Fibroblast of villous mesenchyme (primary cell): ENCODE data around the gene NUP62. TPM values are rescaled to one million over a fixed set of nuclear protein-coding genes. Genes with fewer than 3 reads are reported as not detected.
A peak's percentile ranks its signal among the peaks of the same experiment; 100 is the strongest.

Source experiments
- DNase-seq: peaks from one replicate; pipeline ENCODE4 v3.0.0-alpha.2; 2010; ENCODE audit warnings: low read depth
- H3K4me3 ChIP-seq: 2 replicates; pipeline ENCODE4 v1.5.1; 2011; ENCODE audit warnings: low read depth, mild to moderate bottlenecking, low read length
- total RNA-seq: library from RNA; depleted of rRNA; stranded (reverse); fragments of >200 nt; gene quantifications from 2 replicates; pipeline ENCODE4 v1.2.3, GENCODE V29; 2012
- TF ChIP-seq, protein P1 (sequence below): IDR thresholded peaks from 2 replicates; pipeline ENCODE4 v1.5.1; 2012; ENCODE audit warnings: low read depth, mild to moderate bottlenecking, low read length; ENCODE audit not compliant: insufficient read depth

The NUP62 gene
- total RNA-seq, 1 donor = 43.2 TPM

DNA sequence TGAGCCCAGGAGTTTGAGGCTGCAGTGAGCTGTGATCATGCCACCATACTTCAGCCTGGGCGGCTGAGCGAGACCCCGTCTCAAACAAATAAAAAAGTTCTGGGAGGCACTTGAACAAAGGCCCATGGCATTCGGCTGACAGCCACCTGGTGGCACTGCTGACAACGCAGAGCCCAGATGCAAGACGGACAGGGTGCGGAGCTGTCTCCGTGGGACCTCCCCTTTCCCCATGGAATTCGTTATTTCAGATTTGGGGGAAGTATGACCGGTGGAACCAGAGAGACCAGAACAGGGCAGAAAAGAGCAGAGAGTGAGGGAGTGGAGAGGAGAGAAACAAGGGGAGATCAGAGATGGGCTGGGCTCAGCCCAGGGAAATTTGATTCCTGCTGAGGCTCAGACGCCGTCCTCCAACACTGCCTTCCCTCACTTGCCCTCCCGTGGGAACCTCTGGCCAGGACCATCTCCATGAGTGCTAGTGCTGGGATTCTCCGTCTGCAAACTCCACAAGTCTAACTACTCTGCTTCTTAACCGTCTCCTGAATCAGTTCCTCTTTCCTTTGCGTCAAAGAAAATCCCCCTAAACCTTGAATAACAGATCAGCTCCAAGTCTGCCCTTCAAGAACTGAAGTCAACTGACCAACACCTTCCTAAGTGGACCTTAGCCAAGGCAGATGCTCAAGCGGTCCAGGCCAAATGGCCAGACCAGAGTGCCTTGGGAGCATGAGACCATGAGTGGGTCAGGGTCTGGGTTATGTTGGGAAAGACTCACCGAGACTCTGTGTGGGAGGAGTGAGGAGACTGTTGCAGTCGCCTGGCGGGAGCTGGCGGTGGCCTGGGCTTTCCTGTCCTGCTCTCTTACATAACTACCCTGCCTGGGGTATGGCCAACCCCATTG, 12.2 kb downstream of the NUP62 start:
- no peak for DNase-seq
- TF ChIP-seq, protein P1, sequence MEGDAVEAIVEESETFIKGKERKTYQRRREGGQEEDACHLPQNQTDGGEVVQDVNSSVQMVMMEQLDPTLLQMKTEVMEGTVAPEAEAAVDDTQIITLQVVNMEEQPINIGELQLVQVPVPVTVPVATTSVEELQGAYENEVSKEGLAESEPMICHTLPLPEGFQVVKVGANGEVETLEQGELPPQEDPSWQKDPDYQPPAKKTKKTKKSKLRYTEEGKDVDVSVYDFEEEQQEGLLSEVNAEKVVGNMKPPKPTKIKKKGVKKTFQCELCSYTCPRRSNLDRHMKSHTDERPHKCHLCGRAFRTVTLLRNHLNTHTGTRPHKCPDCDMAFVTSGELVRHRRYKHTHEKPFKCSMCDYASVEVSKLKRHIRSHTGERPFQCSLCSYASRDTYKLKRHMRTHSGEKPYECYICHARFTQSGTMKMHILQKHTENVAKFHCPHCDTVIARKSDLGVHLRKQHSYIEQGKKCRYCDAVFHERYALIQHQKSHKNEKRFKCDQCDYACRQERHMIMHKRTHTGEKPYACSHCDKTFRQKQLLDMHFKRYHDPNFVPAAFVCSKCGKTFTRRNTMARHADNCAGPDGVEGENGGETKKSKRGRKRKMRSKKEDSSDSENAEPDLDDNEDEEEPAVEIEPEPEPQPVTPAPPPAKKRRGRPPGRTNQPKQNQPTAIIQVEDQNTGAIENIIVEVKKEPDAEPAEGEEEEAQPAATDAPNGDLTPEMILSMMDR = no peak
- no peak overlapping the region for H3K4me3 ChIP-seq

DNA sequence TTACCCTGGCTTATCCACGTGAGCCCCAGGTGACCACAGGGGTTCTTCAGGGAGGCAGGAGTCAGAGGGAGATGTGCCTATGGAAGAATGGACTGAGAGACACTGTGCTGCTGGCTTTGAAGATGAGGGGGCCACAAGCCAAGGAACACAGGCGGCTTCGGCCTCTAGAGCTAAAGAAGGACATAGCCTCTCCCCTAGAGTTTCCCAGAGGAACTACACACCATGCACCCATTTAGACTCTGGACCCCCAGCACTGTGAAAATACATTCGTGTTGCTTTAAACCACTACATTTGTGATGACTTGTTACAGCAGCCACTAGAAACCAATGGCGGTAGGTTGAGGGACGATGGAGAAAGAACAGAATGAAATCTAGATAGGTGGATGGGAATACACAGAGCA, 14.0 kb downstream of the NUP62 start:
- no peak overlapping the region for H3K4me3 ChIP-seq
- TF ChIP-seq, protein P1 = no peak
- DNase-seq = no peak

DNA sequence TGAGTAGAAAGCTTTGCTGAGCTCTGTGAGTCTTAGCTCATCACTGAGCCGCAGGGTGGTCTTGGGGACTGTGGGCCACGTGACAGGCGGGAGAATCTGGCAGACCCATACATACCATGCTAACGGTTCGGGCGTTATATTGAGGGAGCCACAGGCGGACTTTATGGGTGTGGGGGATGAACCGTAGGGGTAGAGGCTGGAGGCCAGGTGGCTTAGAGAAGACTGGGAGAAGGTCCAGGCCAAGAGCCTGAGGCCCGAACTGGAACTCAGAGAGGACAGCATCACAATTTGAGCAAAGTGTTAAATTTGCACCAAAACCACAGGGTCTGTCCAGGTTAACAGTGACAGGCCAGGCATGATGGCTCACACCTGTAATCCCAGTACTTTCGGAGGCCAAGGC, 15.6 kb downstream of the NUP62 start:
- no peak for DNase-seq
- no peak overlapping the region for H3K4me3 ChIP-seq
- TF ChIP-seq, protein P1 = no peak

DNA sequence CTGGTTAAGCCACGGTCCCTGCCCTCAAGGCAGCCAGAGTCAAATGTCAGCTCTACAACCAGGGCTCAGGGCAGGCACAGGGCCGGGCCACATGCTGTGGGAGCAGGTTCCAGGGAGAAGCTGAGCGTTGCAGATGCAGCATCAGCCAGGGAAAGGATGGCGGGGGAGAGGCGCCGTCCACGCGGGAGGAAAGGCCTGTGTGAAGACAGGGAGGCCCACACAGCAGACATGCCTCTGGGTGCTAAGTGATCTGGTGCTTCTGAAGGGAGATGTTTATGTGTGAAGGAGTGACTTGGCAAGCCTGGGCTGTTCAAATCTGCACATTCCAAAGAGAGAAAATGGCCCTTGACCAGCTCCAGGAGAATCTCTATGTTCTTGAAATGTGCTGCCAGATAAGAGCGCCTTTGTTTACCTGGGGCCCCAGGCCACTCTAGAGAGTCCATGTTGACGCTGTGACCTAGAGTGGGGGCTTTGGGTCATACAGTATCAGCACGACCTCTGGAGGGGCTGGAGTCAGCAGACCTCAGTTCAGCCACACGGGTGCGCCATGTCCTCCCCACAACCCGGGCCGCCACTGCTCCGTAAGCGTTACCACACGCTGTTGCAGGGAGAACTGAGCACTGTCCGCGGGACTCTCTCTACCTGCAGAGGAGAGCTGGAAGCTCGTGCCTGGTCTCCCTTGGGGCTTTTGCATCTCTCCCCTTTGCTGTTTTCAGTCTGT, 16.2 kb downstream of the NUP62 start:
- DNase-seq = peak; percentile 30
- no peak overlapping the region for H3K4me3 ChIP-seq
- TF ChIP-seq, protein P1 = no peak

DNA sequence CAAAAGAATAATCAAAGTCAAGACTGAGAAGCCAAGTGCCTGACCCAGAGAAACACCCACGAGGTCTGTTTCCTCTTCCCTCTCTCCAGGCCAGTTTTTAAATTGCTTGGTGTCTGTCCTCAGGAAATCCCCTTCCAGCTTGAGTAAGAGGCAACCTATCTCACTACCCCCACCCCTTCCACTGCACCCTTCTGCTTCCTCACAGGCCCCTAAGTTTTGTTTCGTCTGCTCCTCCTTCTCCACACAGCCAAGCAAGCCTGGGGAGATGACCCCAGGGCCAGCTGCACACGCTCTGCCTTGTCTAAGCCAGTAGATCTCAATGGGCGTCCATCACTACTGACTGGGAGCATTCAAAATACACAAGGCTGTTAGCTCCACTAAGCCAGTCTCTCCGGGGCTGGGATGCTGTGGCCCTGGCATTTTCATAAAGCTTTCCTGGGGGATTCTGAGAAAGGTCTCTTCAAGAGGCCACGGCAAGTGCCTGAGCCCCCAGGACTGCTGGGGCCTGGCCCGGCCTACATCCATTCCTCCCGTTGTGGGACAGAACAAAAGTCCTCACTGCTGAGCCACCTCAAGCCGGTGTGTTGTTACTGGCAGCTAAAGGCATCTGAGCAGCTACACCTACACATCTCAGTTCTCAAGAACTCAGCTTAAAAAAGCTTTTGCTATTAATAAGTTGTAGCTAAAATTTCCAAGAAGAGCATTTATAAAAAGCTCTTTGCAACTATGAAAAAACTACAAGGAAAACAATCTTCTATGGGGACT, 17.7 kb downstream of the NUP62 start:
- DNase-seq = peak; percentile 32
- TF ChIP-seq, protein P1 = no peak
- no peak overlapping the region for H3K4me3 ChIP-seq

DNA sequence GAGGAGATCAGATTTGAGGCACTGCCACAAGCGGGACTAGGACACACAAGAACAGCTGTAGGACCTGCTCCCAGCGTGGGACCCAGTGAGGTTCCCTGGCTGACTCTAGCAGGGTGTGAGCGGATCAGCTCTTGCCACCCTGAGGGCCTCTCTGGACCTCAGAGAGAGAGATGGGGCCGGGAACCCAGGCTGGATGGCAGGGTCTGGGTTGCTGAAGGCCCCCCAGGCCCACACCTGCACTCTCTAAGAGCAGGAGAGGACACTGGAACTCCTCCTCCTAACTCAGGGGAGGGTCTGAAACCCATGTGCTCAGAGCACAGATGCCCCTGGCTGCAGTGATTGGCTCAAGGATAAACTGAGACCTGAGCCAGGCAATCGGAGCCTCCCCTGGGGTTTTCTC, 19.1 kb downstream of the NUP62 start:
- DNase-seq = no peak
- TF ChIP-seq, protein P1 = no peak
- no peak overlapping the region for H3K4me3 ChIP-seq
